Activated T-helper 2 cell treated with anti-CD3 and anti-CD28 coated beads, Interferon-gamma antibody, Interleukin-2, Interleukin-4, amounts not matched to agents 10 μg/mL and 5 μg/mL and 100 μg/mL, durations not matched to agents 14 hours and 24 hours and 36 hours (primary cell): ENCODE results near the gene SPRR5. TPM values are rescaled to one million over a fixed set of nuclear protein-coding genes. Genes with fewer than 3 reads are reported as not detected.

Experiments
- total RNA-seq: library from RNA; stranded (reverse); gene quantifications from 2 replicates; pipeline ENCODE4 v1.2.3, GENCODE V29; 2022

The SPRR5 gene
- total RNA-seq, 1 donor from 2014 or later, result not detected

Other genes starting within 250 kb of the SPRR5 start
- gene LCE2A, start 248.9 kb upstream of the SPRR5 start, total RNA-seq, result not detected in 2 replicates
- gene LCE4A, start 239.0 kb upstream of the SPRR5 start, total RNA-seq, result not detected in 2 replicates
- not detected in 2 replicates for gene KPRP, start 189.2 kb upstream of the SPRR5 start, total RNA-seq
- gene LCE1F, start 172.1 kb upstream of the SPRR5 start, total RNA-seq, result not detected in 2 replicates
- gene LCE1E, start 160.9 kb upstream of the SPRR5 start, total RNA-seq, result not detected in 2 replicates
- gene LCE1D, start 150.5 kb upstream of the SPRR5 start, total RNA-seq, result not detected in 2 replicates
- gene LCE1C, start 140.6 kb upstream of the SPRR5 start, total RNA-seq, result not detected in 2 replicates
- gene LCE1B, start 135.2 kb upstream of the SPRR5 start, total RNA-seq, result not detected in 2 replicates
- not detected in 2 replicates for gene LCE1A, start 119.7 kb upstream of the SPRR5 start, total RNA-seq
- gene LCE6A, start 104.3 kb upstream of the SPRR5 start, total RNA-seq, result not detected in 2 replicates
- not detected in 2 replicates for gene LCE7A, start 87.2 kb upstream of the SPRR5 start, total RNA-seq
- gene SMCP, start 68.9 kb upstream of the SPRR5 start, total RNA-seq, result not detected in 2 replicates
- gene IVL, start 38.7 kb upstream of the SPRR5 start, total RNA-seq, result not detected in 2 replicates
- gene SPRR4, start 23.4 kb downstream of the SPRR5 start, total RNA-seq, result not detected in 2 replicates
- not detected in 2 replicates for gene SPRR1A, start 36.9 kb downstream of the SPRR5 start, total RNA-seq
- gene SPRR3, start 54.5 kb downstream of the SPRR5 start, total RNA-seq, result not detected in 2 replicates
- not detected in 2 replicates for gene SPRR1B, start 84.0 kb downstream of the SPRR5 start, total RNA-seq
- gene SPRR2D, start 93.9 kb downstream of the SPRR5 start, total RNA-seq, result not detected in 2 replicates
- gene SPRR2A, start 110.3 kb downstream of the SPRR5 start, total RNA-seq, result not detected in 2 replicates
- gene SPRR2B, start 124.4 kb downstream of the SPRR5 start, total RNA-seq, result not detected in 2 replicates
- gene SPRR2E, start 147.3 kb downstream of the SPRR5 start, total RNA-seq, result not detected in 2 replicates
- not detected in 2 replicates for gene SPRR2F, start 166.3 kb downstream of the SPRR5 start, total RNA-seq
- not detected in 2 replicates for gene SPRR2G, start 203.7 kb downstream of the SPRR5 start, total RNA-seq